H1 (cell line): ENCODE results near the gene CFDP1. TPM values are rescaled to one million over a fixed set of nuclear protein-coding genes. Genes with fewer than 3 reads are reported as not detected.

ENCODE experiments used
- ATF2 ChIP-seq: IDR thresholded peaks from 2 replicates; pipeline ENCODE4 v1.6.1; 2012; ENCODE audit warnings: low read length, inconsistent platforms
- CTBP2 ChIP-seq: IDR thresholded peaks from 2 replicates; pipeline ENCODE4 v1.7.0; 2011; ENCODE audit warnings: borderline replicate concordance, mild to moderate bottlenecking, moderate library complexity, mixed read lengths, low read length; ENCODE audit not compliant: insufficient read depth, insufficient read length
- CTCF ChIP-seq, 3 experiments: IDR thresholded peaks; 1 replicate in 2 of 3; 2 replicates in 1 of 3; pipeline versions ENCODE4 v1.5.1 to v1.6.1; 2011; ENCODE audit warnings: low read length in 3 of 3, mild to moderate bottlenecking in 3 of 3, inconsistent platforms in 2 of 3, low read depth in 1 of 3, moderate library complexity in 1 of 3; ENCODE audit not compliant: insufficient read depth in 1 of 3; ENCODE audit errors: control extremely low read depth in 1 of 3
- E2F6 ChIP-seq: IDR thresholded peaks from 2 replicates; pipeline ENCODE4 v1.6.1; 2012; ENCODE audit warnings: inconsistent platforms
- RFX5 ChIP-seq: IDR thresholded peaks from 2 replicates; pipeline ENCODE4 v1.6.1; 2011; ENCODE audit warnings: low read depth, low read length, improper control_type of control experiment, borderline replicate concordance
- YY1 ChIP-seq: IDR thresholded peaks from 2 replicates; pipeline ENCODE4 v1.6.1; 2011; ENCODE audit warnings: low read depth, mild to moderate bottlenecking, low read length
- polyA plus RNA-seq, 7 experiments: library from polyadenylated mRNA; depleted of rRNA in 3 of 7; stranded (reverse) in 5 of 7; unstranded in 2 of 7; fragments of >200 nt in 5 of 7; fragments of 200-250 nt in 2 of 7; gene quantifications; 1 replicate in 5 of 7; 2 replicates in 1 of 7; 4 replicates in 1 of 7; pipeline versions ENCODE4 v1.2.1 to v1.2.3, GENCODE V29; 2011 to 2013; ENCODE audit warnings: missing spikeins in 2 of 7, mixed read lengths in 2 of 7
- total RNA-seq: library from RNA; stranded (reverse); fragmentation: NEBNext Ultra II Directional; extraction: Animal tissue kit (Norgen Biotek cat#: 25700); gene quantifications from 2 replicates; pipeline ENCODE4 v1.2.1, GENCODE V29; 2021

The CFDP1 gene
- total and polyA plus RNA-seq, 2 of the 8 experiments (the other 6 are each of a cell fraction or from before 2014, with no cell fraction given): 25.5 to 77.3 TPM

GRCh38 chr16:75382611-75383010, 50.7 kb downstream of the CFDP1 start (continued):
- no peak for TF ChIP-seq CTCF (IDR thresholded peaks at IDR 0.05; ENCODE audit: control extremely low read depth in 1 of 3, insufficient read depth in 1 of 3, low read depth in 1 of 3, low read length in 3 of 3)
- TF ChIP-seq CTBP2: no peak
- no peak for TF ChIP-seq RFX5
- TF ChIP-seq ATF2: no peak
- TF ChIP-seq E2F6: no peak
- no peak for TF ChIP-seq YY1
